BJ (cell line): Measurements from ENCODE around the gene ENTHD1. TPM values are rescaled to one million over a fixed set of nuclear protein-coding genes. Genes with fewer than 3 reads are reported as not detected.
"Not testable (repeated sequence)": the region's sequence is repeated elsewhere in the genome, so short reads cannot be mapped to it uniquely, and the experiment has no call there.

Experiments
- CTCF ChIA-PET: fragments of 350-600 bp; formaldehyde crosslinking; extraction: SDS; loops from one replicate; lab custom pipeline; 2021; ENCODE audit warnings: antibody characterized with exemption, inconsistent platforms; lab: Yijun Ruan, JAX
- POLR2A ChIA-PET: fragments of 300-600 bp; sonication (Branson Sonifier 250); formaldehyde crosslinking; extraction: SDS; loops from one replicate; lab custom pipeline; 2021; ENCODE audit warnings: antibody characterized with exemption; lab: Charles Lee
- DNase-seq: peaks from one replicate; pipeline ENCODE4 v3.0.0-alpha.2; 2011; ENCODE audit warnings: low read depth
- H3K27me3 ChIP-seq: 2 replicates; pipeline ENCODE4 v1.6.0; 2011; ENCODE audit warnings: low read length; ENCODE audit not compliant: control insufficient read depth, insufficient read depth
- H3K36me3 ChIP-seq: 2 replicates; pipeline ENCODE4 v1.5.1; 2011; ENCODE audit warnings: low read length; ENCODE audit not compliant: control insufficient read depth, insufficient read depth
- H3K4me3 ChIP-seq: 2 replicates; pipeline ENCODE4 v1.5.1; 2011; ENCODE audit warnings: low read depth, mild to moderate bottlenecking, control low read depth, low read length
- polyA plus RNA-seq: library from polyadenylated mRNA; depleted of rRNA; stranded (reverse); fragments of >200 nt; gene quantifications from 2 replicates; pipeline ENCODE4 v1.2.3, GENCODE V29; 2011
- TF ChIP-seq, protein P1 (sequence below): IDR thresholded peaks from 2 replicates; pipeline ENCODE4 v1.5.1; 2011; ENCODE audit warnings: low read depth, mild to moderate bottlenecking, control low read depth, inconsistent platforms, low read length, moderate library complexity; ENCODE audit not compliant: insufficient read depth

The ENTHD1 gene
- polyA plus RNA-seq, 1 experiment, result not detected

DNA sequence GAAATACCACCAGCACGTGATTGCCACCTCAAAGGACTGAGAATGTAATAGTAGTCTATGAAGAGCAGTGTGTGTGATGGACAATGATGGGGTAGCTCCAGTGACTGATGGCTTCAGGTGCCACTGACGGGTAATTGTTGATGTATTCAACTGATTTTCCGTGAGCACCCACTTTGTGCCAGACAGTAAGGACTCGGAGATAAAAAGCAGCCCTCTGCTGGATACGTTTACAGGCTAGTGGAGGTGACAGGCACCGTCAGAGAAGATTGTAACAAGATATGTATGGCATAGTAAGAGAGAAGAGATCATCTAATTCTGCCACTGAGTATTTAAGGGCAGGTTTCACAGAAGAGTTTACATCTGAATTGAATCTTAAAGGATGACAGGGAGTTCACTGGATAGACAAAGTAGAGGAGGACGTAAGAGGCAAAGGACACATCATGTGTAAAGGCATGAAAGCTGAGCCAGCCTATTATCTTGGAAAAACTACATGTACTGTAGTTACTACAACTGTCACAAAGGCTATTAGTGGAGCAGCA, 1.1 kb upstream of the ENTHD1 start:
- Histone ChIP-seq H3K4me3 (no peak overlapping the region), H3K27me3 (peaks cover 3% of the 10 kb centered on the region), H3K36me3 (no peaks in the 10 kb centered on the region)
- TF ChIP-seq, protein P1, sequence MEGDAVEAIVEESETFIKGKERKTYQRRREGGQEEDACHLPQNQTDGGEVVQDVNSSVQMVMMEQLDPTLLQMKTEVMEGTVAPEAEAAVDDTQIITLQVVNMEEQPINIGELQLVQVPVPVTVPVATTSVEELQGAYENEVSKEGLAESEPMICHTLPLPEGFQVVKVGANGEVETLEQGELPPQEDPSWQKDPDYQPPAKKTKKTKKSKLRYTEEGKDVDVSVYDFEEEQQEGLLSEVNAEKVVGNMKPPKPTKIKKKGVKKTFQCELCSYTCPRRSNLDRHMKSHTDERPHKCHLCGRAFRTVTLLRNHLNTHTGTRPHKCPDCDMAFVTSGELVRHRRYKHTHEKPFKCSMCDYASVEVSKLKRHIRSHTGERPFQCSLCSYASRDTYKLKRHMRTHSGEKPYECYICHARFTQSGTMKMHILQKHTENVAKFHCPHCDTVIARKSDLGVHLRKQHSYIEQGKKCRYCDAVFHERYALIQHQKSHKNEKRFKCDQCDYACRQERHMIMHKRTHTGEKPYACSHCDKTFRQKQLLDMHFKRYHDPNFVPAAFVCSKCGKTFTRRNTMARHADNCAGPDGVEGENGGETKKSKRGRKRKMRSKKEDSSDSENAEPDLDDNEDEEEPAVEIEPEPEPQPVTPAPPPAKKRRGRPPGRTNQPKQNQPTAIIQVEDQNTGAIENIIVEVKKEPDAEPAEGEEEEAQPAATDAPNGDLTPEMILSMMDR, result no peak
- no peak for DNase-seq
- CTCF ChIA-PET, result no interaction called here
- POLR2A ChIA-PET, result no interaction called here

- POLR2A ChIA-PET, DNase-seq, H3K36me3 ChIP-seq, H3K4me3 ChIP-seq, H3K27me3 ChIP-seq, CTCF ChIA-PET: not testable (repeated sequence)
Observed at GRCh38 chr22:39889924-39890323, 3.6 kb downstream of the ENTHD1 start.

DNA sequence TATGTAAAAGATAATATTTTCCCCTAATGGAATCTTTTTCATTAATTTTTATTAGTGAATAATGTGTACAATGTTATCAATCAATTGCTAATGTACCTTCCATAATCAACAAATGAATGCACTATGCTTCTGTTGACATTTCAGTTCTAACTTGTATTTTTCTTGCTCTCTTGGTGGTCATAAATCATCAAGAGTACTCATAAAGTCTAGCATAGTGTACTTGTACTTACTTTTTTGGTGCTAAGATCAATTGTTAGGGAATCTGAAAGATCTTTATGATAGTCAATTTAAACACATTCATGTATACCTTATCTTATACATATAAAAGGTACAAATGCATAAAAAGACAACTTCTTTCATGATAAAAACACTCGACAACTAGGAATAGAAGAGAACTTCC, 10.5 kb downstream of the ENTHD1 start:
- peaks cover 2% of the 10 kb centered on the region; the same call in 1 of the 2 replicates for H3K27me3 ChIP-seq
- no peak overlapping the region for H3K4me3 ChIP-seq
- TF ChIP-seq, protein P1, result no peak
- H3K36me3 ChIP-seq, result no peaks in the 10 kb centered on the region
- ChIA-PET CTCF (interaction anchor here (1.7 kb wide), 1 partner anchor 9 kb away, joined by 4 read pairs; no protein-coding TSS in a partner anchor), POLR2A (no interaction called here)
- DNase-seq, result no peak

DNA sequence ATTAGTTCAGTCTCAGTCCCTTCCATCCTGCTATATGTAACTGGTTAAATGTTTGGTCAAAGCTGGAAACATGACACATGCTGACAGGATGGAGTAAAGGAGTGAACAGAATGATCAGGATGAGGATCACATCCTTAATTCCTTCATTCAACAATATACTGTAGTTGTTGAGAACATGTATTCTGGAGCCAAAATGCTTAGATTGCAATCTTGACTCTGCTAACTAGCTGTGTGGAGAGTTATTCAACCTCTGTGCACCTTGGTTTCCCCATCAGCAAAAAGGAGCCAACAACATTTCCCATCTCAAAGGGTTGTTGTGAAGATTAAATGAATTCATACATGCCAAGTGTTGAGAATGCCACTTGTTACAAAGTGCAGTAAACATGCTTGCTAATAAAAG, 12.8 kb downstream of the ENTHD1 start:
- DNase-seq, result no peak
- CTCF ChIA-PET, result interaction anchor here (1.3 kb wide), 1 partner anchor 9 kb away, joined by 3 read pairs; no protein-coding TSS in a partner anchor
- TF ChIP-seq, protein P1, result no peak
- no peaks in the 10 kb centered on the region for H3K36me3 ChIP-seq
- POLR2A ChIA-PET, result no interaction called here
- H3K27me3 ChIP-seq, result peaks cover 4% of the 10 kb centered on the region
- H3K4me3 ChIP-seq, result no peak overlapping the region

DNA sequence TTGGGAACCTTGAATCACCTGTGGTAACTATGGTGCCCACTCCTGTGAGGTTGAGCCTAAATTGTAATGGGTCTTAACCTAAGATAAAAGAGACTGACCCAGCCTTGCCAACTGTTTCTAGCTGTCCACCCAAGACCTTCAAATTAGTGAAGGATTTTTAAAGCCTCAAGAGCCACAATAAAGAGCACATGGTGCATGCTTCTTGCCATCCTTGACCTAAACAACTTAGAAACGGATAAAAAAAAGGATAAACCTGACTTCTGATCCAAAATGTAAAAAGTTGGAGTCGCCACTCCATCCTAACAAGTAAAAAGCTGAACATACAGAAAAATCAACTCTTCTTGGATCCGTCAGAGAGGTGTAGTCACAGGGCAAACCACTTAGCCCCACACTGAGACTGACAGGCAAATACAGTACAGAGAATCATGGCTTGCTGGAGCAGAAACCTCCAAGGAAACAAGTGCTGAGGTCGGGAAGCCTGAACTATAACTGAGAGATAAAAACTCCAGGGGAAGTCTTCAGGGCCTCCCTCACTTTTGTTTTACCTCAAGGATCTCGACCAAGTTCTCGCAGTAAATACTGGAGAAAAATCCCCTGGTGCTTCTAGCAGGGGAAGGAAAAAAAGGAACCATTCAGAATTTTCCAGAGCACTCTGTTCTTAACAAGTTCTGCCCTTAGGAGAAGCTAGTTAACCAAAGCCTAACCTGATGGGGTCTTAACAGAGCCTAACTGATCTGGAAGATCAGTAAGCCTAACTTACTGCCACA, 16.3 kb downstream of the ENTHD1 start:
- TF ChIP-seq, protein P1, result no peak
- no peak for DNase-seq
- H3K36me3 ChIP-seq, result no peaks in the 10 kb centered on the region
- ChIA-PET CTCF (no interaction called here), POLR2A (no interaction called here)
- peaks cover 4% of the 10 kb centered on the region for H3K27me3 ChIP-seq
- H3K4me3 ChIP-seq, result no peak overlapping the region

- CTCF ChIA-PET, DNase-seq, H3K27me3 ChIP-seq, H3K36me3 ChIP-seq, H3K4me3 ChIP-seq, POLR2A ChIA-PET: not testable (repeated sequence)
Observed at GRCh38 chr22:39875176-39875885, 18.2 kb downstream of the ENTHD1 start.
